Nephron (organoid): Measurements from ENCODE around the gene ZNF860.

Experiments
- H3K27ac Mint-ChIP-seq, 3 experiments: 2 replicates each; pipeline ENCODE4 v1.8.0; 2020; ENCODE audit warnings: mixed read lengths in 3 of 3, mild to moderate bottlenecking in 2 of 3, moderate library complexity in 1 of 3
- H3K27me3 Mint-ChIP-seq: 2 replicates; pipeline ENCODE4 v1.8.0; 2021; ENCODE audit warnings: low read depth, mild to moderate bottlenecking, moderate library complexity, mixed read lengths
- H3K36me3 Mint-ChIP-seq: 2 replicates; pipeline ENCODE4 v1.8.0; 2020; ENCODE audit warnings: low read depth, mixed read lengths
- H3K4me1 Mint-ChIP-seq: 2 replicates; pipeline ENCODE4 v1.8.0; 2020; ENCODE audit warnings: mixed read lengths
- H3K4me3 Mint-ChIP-seq, 3 experiments: 2 replicates each; pipeline ENCODE4 v1.8.0; 2020; ENCODE audit warnings: mild to moderate bottlenecking in 3 of 3, mixed read lengths in 3 of 3, moderate library complexity in 2 of 3
- H3K9me3 Mint-ChIP-seq: 2 replicates; pipeline ENCODE4 v1.8.0; 2020; ENCODE audit warnings: mixed read lengths
- TF ChIP-seq, protein P1 (sequence below), 3 experiments: fragments of 200-600 bp; sonication (generic); IDR thresholded peaks; one replicate each; pipeline ENCODE4 v1.5.0; 2021; ENCODE audit warnings: antibody characterized with exemption in 3 of 3; ENCODE audit not compliant: unreplicated experiment in 3 of 3

The ZNF860 gene

DNA sequence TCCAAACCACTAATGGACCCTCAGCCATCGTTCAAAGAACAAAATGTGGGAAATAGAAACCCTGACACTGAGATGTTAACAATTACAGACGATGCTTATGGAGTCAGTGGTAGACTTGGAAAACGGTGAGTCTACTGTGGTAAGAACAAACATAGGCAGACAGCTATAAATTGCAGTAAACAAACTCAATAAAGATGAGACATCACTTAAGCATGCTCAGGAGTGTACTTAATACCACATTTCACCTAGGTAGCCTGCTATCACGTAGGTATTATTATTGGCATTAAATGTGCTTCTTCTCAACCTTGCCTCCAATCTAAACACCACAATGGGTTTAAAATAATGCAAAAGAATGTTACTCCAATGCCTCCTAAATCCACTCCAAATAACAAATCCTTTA lies 3.0 kb upstream of the ZNF860 start:
- no peaks in the 10 kb centered on the region for H3K9me3 Mint-ChIP-seq

DNA sequence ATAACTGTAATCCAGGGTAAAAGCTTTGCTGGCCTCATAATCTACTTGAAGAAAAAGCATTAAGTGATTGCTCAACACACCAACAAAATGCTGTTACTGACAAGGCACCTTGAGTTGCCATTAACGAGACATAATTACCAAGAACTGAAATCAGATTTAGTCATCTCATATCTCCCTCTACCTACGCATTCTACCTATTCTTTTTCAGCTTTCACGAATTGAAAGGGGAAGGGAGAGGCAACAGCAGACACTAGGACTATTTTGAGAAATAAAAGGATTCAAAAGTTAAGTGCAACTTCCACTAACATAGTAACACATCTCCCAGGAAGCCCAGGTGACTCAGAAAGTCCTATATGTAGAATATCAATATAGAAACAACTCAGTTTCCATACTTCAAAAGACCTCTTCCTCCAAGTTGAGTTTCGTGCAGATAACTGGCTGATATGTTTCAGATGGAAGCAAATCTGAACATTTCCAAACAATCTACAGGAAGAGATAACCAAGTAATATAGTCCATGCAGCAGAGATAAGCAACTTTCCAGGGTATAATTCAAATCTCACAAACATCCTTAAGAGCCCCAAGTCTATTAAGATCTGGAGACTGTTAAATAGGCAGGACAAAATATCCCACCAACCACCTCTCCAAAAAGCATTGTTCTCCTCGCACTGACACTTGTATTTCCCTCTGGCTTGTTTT lies 2.4 kb upstream of the ZNF860 start:
- peaks cover 3% of the 10 kb centered on the region for H3K36me3 Mint-ChIP-seq
- TF ChIP-seq, protein P1, sequence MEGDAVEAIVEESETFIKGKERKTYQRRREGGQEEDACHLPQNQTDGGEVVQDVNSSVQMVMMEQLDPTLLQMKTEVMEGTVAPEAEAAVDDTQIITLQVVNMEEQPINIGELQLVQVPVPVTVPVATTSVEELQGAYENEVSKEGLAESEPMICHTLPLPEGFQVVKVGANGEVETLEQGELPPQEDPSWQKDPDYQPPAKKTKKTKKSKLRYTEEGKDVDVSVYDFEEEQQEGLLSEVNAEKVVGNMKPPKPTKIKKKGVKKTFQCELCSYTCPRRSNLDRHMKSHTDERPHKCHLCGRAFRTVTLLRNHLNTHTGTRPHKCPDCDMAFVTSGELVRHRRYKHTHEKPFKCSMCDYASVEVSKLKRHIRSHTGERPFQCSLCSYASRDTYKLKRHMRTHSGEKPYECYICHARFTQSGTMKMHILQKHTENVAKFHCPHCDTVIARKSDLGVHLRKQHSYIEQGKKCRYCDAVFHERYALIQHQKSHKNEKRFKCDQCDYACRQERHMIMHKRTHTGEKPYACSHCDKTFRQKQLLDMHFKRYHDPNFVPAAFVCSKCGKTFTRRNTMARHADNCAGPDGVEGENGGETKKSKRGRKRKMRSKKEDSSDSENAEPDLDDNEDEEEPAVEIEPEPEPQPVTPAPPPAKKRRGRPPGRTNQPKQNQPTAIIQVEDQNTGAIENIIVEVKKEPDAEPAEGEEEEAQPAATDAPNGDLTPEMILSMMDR (IDR thresholded peaks at IDR 0.05; ENCODE audit: unreplicated experiment in 3 of 3) = no peak
- H3K27ac Mint-ChIP-seq = peak overlapping the region; percentile 39 to 72 (median 43)
- peaks cover 25% of the 10 kb centered on the region for H3K27me3 Mint-ChIP-seq
- peak overlapping the region; percentile 84 to 86 (median 85) for H3K4me3 Mint-ChIP-seq
- H3K4me1 Mint-ChIP-seq = peaks cover 29% of the 10 kb centered on the region
- no peaks in the 10 kb centered on the region for H3K9me3 Mint-ChIP-seq

More for the DNA sequence above, 3.0 kb upstream of the ZNF860 start:
- peaks cover 25% of the 10 kb centered on the region for H3K27me3 Mint-ChIP-seq
- peak overlapping the region; percentile 84 to 86 (median 85) for H3K4me3 Mint-ChIP-seq
- no peak overlapping the region for H3K27ac Mint-ChIP-seq
- peaks cover 29% of the 10 kb centered on the region for H3K4me1 Mint-ChIP-seq
- TF ChIP-seq, protein P1 (IDR thresholded peaks at IDR 0.05; ENCODE audit: unreplicated experiment in 3 of 3) = no peak
- peaks cover 3% of the 10 kb centered on the region for H3K36me3 Mint-ChIP-seq

DNA sequence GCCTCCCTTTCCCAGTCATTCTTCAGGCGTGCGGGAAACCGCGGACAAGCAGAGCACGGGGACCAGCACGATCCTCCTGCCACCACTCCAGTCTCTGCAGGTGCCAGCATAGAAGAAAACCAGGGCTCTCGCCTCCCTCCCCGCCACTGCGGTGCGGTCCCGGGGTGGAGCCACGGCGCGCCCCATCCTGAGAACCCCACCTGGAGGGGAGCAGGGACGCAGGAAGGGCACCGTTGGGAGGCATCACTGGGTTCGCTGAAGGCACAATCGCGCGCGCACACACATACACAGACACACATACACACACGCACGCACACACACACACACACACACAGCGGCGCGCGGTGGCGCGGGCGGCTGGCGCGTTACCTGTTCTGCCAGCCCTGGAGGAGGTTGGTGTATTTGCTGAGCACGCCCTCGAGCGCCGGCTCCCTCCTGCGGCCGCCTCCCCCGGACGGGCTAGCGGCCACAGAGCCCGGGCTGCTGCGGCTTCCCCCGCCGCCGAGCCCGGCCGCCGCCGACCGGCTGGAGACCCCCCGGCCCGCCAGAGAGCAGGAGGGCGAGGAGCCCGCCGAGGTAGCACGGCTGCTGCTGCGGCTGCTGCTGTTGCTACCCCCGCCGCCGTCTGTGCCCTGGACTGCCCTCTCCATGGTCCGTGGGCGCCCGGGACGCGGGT lies 882 bp upstream of the ZNF860 start:
- Mint-ChIP-seq H3K36me3 (peaks cover 3% of the 10 kb centered on the region), H3K9me3 (no peaks in the 10 kb centered on the region), H3K27me3 (peaks cover 25% of the 10 kb centered on the region), H3K27ac (peak overlapping the region; percentile 55 to 66 (median 58)), H3K4me3 (peak overlapping the region; percentile 84 to 90 (median 86)), H3K4me1 (peaks cover 15% of the 10 kb centered on the region)
- TF ChIP-seq, protein P1 (IDR thresholded peaks at IDR 0.05; ENCODE audit: unreplicated experiment in 3 of 3) = no peak

DNA sequence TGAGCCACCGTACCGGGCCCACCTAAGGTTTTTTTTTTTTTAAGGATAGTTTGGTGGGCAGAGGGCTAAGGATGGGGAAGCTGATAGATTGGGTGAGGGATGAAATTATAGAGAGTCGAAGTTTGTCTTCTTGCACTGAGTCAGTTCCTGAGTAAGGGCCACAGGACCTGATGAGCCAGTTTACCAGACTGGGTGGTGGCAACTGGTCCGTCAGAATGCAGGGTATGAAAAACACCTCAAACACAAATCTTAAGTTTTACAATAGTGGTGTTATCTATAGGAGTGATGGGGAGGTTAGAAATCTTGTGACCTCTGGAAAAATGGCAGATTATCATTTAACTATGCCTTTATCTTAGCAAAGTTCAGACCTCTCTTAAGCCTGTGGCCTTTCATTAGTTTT lies 2.8 kb downstream of the ZNF860 start:
- H3K4me3 Mint-ChIP-seq = no peak overlapping the region
- no peak overlapping the region for H3K27ac Mint-ChIP-seq
- peaks cover 5% of the 10 kb centered on the region for H3K36me3 Mint-ChIP-seq
- TF ChIP-seq, protein P1 (IDR thresholded peaks at IDR 0.05; ENCODE audit: unreplicated experiment in 3 of 3) = no peak
- no peaks in the 10 kb centered on the region for H3K9me3 Mint-ChIP-seq
- peaks cover 4% of the 10 kb centered on the region for H3K27me3 Mint-ChIP-seq
- H3K4me1 Mint-ChIP-seq = peaks cover 5% of the 10 kb centered on the region

DNA sequence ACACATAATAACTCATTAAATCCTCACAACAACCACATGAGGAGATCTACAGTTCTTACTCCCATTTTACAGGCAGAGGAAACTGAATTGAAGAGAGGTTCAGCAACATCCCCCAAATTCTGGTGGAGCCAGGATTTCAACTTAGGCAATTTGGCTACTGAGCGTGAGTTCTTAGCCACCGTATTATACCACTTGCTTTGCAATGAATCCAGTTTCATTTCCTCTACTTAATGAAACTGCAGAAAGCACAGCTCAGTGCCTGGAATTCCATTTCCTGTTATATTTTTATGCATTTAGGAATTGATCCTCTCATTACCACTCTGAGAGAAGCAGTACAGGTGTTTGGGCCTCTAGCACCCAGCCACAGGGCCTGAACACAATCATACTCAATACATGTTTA lies 4.3 kb downstream of the ZNF860 start:
- Mint-ChIP-seq H3K27ac (no peak overlapping the region), H3K9me3 (peaks cover under 1% of the 10 kb centered on the region), H3K27me3 (no peaks in the 10 kb centered on the region), H3K4me3 (no peak overlapping the region), H3K36me3 (peaks cover 5% of the 10 kb centered on the region), H3K4me1 (no peaks in the 10 kb centered on the region)
- TF ChIP-seq, protein P1 (IDR thresholded peaks at IDR 0.05; ENCODE audit: unreplicated experiment in 3 of 3) = no peak
